Right lobe of liver (tissue), 6 donors: Measurements from ENCODE around the gene FEN1. TPM values are rescaled to one million over a fixed set of nuclear protein-coding genes. Genes with fewer than 3 reads are reported as not detected.
A peak's percentile ranks its signal among the peaks of the same experiment; 100 is the strongest.

ENCODE experiments used
- ATAC-seq, 4 donors: fragments of 200-7000 bp; cut with Tn5 transposase; one replicate each; pipeline ENCODE4 v1.9.1; 2020; ENCODE audit warnings: mild to moderate bottlenecking in 4 of 4, moderate library complexity in 4 of 4
- DNase-seq, 3 donors: peaks; one replicate each; pipeline ENCODE4 v3.0.0-alpha.2; 2020
- H3K27ac ChIP-seq, 3 donors: fragments of 200-600 bp; one replicate each; pipeline ENCODE4 v1.8.0; 2022
- H3K27me3 ChIP-seq, 2 donors: fragments of 200-600 bp; one replicate each; pipeline ENCODE4 v1.8.0; 2022
- H3K36me3 ChIP-seq, 4 donors: fragments of 200-600 bp; sonication (generic) in 1 of 4; one replicate each; pipeline versions ENCODE4 v1.5.1 to v1.8.0; 2017 to 2022; ENCODE audit warnings: control low read depth in 1 of 4
- H3K4me1 ChIP-seq, 4 donors: fragments of 200-600 bp; sonication (generic) in 1 of 4; one replicate each; pipeline versions ENCODE4 v1.5.1 to v1.8.0; 2017 to 2022; ENCODE audit warnings: control low read depth in 1 of 4
- H3K4me3 ChIP-seq, 3 donors: fragments of 200-600 bp; one replicate each; pipeline ENCODE4 v1.8.0; 2022
- H3K9me3 ChIP-seq, 4 donors: fragments of 200-600 bp; sonication (generic) in 1 of 4; one replicate each; pipeline versions ENCODE4 v1.5.1 to v1.8.0; 2017 to 2022; ENCODE audit warnings: control low read depth in 1 of 4
- POLR2A ChIP-seq: fragments of 450-650 bp; IDR thresholded peaks from one replicate; pipeline ENCODE4 v1.6.1; 2017; ENCODE audit warnings: antibody characterized with exemption, mild to moderate bottlenecking
- WGBS: methylation state at CpG from one replicate; pipeline ENCODE4 v1.1.6; 2018; ENCODE audit warnings: low coverage, low lambda C conversion rate; ENCODE audit not compliant: insufficient coverage; ENCODE audit errors: missing lambda C conversion rate; 5-methylcytosine and 5-hydroxymethylcytosine counted together
- intact Hi-C, 2 donors: fragments of 100-400 bp; cut with DNase I; formaldehyde crosslinking; loops; one replicate each; pipeline versions ENCODE4 v1.11.2 to v1.14.1; 2022
- total RNA-seq, 6 experiments: library from RNA; depleted of rRNA in 2 of 6; stranded (reverse); fragments of >200 nt in 2 of 6; fragmentation: NEBNext Ultra II Directional in 3 of 6; extraction: Animal tissue kit (Norgen Biotek cat#: 25700) in 3 of 6; gene quantifications; one replicate each; pipeline versions ENCODE4 v1.1.0 to v1.2.4, GENCODE V29; 2016 to 2023
- TF ChIP-seq, protein P1 (sequence below), 4 donors: fragments of 200-600 bp in 3 of 4; fragments of 450-650 bp in 1 of 4; IDR thresholded peaks; one replicate each; pipeline versions ENCODE4 v1.5.1 to v1.8.0; 2016 to 2022; ENCODE audit warnings: antibody characterized with exemption in 4 of 4, mild to moderate bottlenecking in 2 of 4
- donor health status: DM: no; HTN: yes; CAD: no.
- donor health status: DM: no; HTN: no; CAD: no.
- donor health status: DM: no; HTN: no; CAD: no.
- donor health status: DM: no; HTN: yes; CAD: no.
- donor health status: DM: no; HTN: yes; CAD: no.

FEN1 gene
- total RNA-seq, 6 experiments from 2014 or later = 4.0 to 13.3 (median 5.4) TPM

DNA sequence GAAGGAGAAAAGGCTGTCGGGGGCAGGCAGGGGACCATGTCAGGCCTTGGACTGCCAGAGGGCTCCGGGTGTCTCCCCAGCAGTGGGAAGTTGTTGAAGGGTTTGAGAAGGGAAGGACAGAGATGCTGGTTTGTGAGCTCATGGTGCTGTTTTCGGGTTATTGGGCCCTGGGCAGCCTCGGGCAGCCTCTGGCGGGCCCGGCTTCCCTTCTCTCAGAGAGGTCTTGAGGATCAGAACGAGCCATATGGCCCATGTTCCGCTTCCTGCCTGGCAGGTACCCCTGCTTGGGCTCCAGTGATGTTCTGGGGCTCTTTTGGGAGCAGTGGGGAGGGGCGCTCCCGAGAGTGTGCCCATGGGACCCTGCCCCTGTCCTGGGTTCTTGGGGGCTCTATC is 30.5 kb upstream of the FEN1 start:
- H3K36me3 ChIP-seq = no peaks in the 10 kb centered on the region
- WGBS = 86% methylated on average over 1 of the region's 10 CpGs
- TF ChIP-seq POLR2A = no peak
- TF ChIP-seq, protein P1, sequence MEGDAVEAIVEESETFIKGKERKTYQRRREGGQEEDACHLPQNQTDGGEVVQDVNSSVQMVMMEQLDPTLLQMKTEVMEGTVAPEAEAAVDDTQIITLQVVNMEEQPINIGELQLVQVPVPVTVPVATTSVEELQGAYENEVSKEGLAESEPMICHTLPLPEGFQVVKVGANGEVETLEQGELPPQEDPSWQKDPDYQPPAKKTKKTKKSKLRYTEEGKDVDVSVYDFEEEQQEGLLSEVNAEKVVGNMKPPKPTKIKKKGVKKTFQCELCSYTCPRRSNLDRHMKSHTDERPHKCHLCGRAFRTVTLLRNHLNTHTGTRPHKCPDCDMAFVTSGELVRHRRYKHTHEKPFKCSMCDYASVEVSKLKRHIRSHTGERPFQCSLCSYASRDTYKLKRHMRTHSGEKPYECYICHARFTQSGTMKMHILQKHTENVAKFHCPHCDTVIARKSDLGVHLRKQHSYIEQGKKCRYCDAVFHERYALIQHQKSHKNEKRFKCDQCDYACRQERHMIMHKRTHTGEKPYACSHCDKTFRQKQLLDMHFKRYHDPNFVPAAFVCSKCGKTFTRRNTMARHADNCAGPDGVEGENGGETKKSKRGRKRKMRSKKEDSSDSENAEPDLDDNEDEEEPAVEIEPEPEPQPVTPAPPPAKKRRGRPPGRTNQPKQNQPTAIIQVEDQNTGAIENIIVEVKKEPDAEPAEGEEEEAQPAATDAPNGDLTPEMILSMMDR (IDR thresholded peaks at IDR 0.05) = no peak

DNA sequence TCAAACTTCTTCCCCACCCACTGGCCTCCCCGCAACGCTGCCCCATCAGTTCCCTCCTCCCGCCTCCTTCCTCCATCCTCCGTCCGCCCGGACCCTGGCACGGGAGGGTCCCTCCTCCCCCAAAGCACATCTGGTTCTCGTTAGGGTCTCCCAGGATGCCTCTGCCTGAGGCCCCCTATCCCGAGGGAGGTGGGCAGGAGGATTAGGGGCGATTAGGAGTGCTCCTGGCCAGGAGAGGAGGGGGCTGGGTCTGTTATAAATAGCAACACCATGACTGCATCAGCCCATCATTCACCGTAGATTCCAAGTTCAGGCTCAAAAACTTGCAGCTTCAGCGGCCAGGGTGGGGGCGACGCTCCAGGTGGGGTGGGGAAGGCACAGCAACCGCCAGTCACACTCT is 29.9 kb upstream of the FEN1 start:
- no peaks in the 10 kb centered on the region for H3K27me3 ChIP-seq
- no peak for ATAC-seq
- H3K4me3 ChIP-seq = no peak overlapping the region
- no peaks in the 10 kb centered on the region for H3K9me3 ChIP-seq
- H3K4me1 ChIP-seq = peaks cover 0 to 16% (median 0%) of the 10 kb centered on the region in 4 donors
- TF ChIP-seq, protein P1 (IDR thresholded peaks at IDR 0.05) = no peak
- no peak for TF ChIP-seq POLR2A
- intact Hi-C loops = no loop called here
- no peak for DNase-seq
- 40% methylated on average over 1 of the region's 15 CpGs for WGBS
- no peaks in the 10 kb centered on the region for H3K36me3 ChIP-seq
- no peak overlapping the region for H3K27ac ChIP-seq

More for the DNA sequence above, 30.5 kb upstream of the FEN1 start:
- no peak for DNase-seq
- no peak for ATAC-seq
- no peaks in the 10 kb centered on the region for H3K9me3 ChIP-seq
- no peak overlapping the region for H3K27ac ChIP-seq
- peaks cover 0 to 21% (median 0%) of the 10 kb centered on the region in 4 donors for H3K4me1 ChIP-seq
- intact Hi-C loops = no loop called here
- no peak overlapping the region for H3K4me3 ChIP-seq
- H3K27me3 ChIP-seq = no peaks in the 10 kb centered on the region

DNA sequence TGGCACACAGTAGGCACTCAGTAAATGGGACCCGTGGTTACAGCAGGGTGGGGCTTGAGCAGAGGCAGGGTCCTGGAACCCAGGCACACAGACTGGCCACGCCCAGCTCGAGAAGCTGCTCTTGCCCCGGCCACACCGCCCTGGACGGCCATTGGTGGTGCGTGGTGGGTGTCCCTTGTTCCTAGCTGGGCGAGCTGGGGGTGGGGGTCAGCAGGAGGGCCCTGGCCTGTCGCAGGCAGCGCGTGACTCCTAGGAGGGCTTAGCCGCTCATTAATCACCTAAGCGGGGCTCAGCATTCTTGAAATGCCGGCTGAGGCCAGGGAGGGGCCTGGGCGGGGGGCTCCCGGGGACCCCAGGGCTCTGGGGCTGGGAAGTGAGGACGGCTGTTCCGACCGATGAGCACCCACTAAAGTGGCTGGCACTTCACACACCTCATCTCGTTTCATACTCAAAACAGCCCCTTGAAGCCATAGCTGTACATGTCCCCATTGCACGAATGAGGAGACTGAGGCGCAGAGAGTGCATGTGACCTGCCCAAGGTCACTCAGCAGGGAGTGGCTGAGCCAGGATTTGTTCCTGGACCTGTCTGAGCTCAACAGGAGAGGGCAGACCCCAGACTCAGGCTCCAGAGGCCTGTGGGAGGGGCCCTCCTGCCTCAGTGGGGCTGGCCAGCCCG is 28.6 kb upstream of the FEN1 start:
- ATAC-seq = no peak
- Histone ChIP-seq H3K9me3 (no peaks in the 10 kb centered on the region), H3K4me3 (no peak overlapping the region), H3K27me3 (no peaks in the 10 kb centered on the region), H3K27ac (no peak overlapping the region), H3K36me3 (no peaks in the 10 kb centered on the region), H3K4me1 (peaks cover 0 to 25% (median 3%) of the 10 kb centered on the region in 4 donors)
- no peak for TF ChIP-seq POLR2A
- TF ChIP-seq, protein P1 (IDR thresholded peaks at IDR 0.05) = no peak
- intact Hi-C loops = no loop called here
- WGBS = 68% methylated on average over 4 of the region's 23 CpGs
- DNase-seq = no peak

DNA sequence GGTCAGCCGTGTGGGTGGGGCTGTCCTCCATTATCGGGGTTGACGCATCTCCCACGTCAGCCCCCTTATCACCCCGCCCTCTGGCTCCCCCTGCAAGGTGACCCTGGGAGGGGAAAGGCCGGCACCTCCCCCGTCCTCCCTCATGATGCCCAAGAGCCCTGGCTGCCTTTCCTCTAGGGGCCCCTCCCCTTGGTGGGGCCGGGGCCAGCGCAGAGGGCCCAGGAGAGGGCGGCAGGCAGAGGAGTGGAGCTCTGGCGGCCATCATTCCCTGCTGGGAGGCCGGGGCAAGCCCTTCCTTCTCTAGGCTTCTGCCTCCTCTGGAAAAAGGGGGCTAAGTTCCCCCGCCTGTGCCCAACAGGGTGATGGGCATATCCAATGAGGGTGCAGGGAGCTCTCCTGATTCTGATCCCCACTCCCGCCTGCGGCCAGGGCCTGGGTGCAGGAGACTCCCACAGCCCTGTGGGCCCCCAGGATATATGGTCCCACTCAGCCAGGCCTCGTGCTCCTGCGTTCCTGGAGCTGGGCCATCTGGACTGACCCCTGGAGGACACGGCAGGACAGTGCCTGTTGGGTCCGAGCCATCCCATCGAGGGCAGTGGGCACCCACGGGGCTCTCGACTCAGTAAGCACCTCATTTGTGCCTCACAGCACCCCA is 28.0 kb upstream of the FEN1 start:
- WGBS = no CpG with 5 or more reads among the region's 22 CpGs
- no peak overlapping the region for H3K27ac ChIP-seq
- H3K36me3 ChIP-seq = no peaks in the 10 kb centered on the region
- TF ChIP-seq POLR2A = no peak
- TF ChIP-seq, protein P1 (IDR thresholded peaks at IDR 0.05) = peak in 1 of 4 donors; percentile 7
- no peaks in the 10 kb centered on the region for H3K27me3 ChIP-seq
- H3K4me3 ChIP-seq = no peak overlapping the region
- no peaks in the 10 kb centered on the region for H3K9me3 ChIP-seq
- DNase-seq (no peak), ATAC-seq (peak in 1 of 4 donors; percentile 5)
- intact Hi-C loops = no loop called here
- H3K4me1 ChIP-seq = peaks cover 0 to 31% (median 6%) of the 10 kb centered on the region in 4 donors
